K562 (cell line): ENCODE results near the gene RBBP4. TPM values are rescaled to one million over a fixed set of nuclear protein-coding genes. Genes with fewer than 3 reads are reported as not detected.

ENCODE experiments used
- ATAC-seq: fragments of 200-7000 bp; cut with Tn5 transposase; 3 replicates; pipeline ENCODE4 v1.9.1; 2020; ENCODE audit warnings: moderate library complexity
- BruUV-seq: library from RNA; stranded (reverse); fragments of 400-500 nt; replicated peaks from 2 replicates; lab custom pipeline; 2021; lab: Mats Ljungman, UMichigan
- CTCF ChIA-PET: fragments of 300-600 bp; formaldehyde crosslinking; extraction: SDS; loops from one replicate; lab custom pipeline; 2021; ENCODE audit warnings: low intra/inter-chr PET ratio; lab: Yijun Ruan, JAX
- POLR2A ChIA-PET: fragments of 300-600, 350-650 bp; sonication (Branson Sonifier 250); formaldehyde crosslinking; extraction: SDS; loops from one replicate; lab custom pipeline; 2021; ENCODE audit warnings: antibody characterized with exemption, inconsistent platforms; lab: Yijun Ruan, JAX
- DNase-seq, 4 experiments: peaks; one replicate each; pipeline versions ENCODE4 v3.0.0 to v3.0.0-alpha.2; 2011 to 2018; ENCODE audit warnings: low spot score in 3 of 4, mixed read lengths in 3 of 4; ENCODE audit errors: extremely low read depth in 1 of 4
- FAIRE-seq: peaks from 2 replicates; lab custom pipeline; 2011; peaks lifted over from hg19 to GRCh38; lab: Jason Lieb, UNC
- H2AFZ ChIP-seq: 2 replicates; pipeline ENCODE4 v1.6.0; 2011; ENCODE audit warnings: low read depth, low read length, control low read depth, inconsistent platforms
- H3K27ac ChIP-seq: fragments of 200-600 bp; 3 replicates; pipeline ENCODE4 v1.8.0; 2011; ENCODE audit warnings: low read depth, mild to moderate bottlenecking, control low read depth, inconsistent platforms, low read length, moderate library complexity, mixed read lengths; ENCODE audit errors: extremely low read depth
- H3K27me3 ChIP-seq, 2 experiments: fragments of 300-600 bp in 1 of 2; 2 replicates in 1 of 2; 3 replicates in 1 of 2; pipeline versions ENCODE4 v1.6.0 to v1.8.0; 2011; ENCODE audit warnings: inconsistent platforms in 2 of 2, low read length in 2 of 2, mild to moderate bottlenecking in 1 of 2, mixed read lengths in 1 of 2, moderate library complexity in 1 of 2; ENCODE audit not compliant: control insufficient read depth in 2 of 2, insufficient read depth in 2 of 2
- H3K36me3 ChIP-seq: fragments of 300-600 bp; 3 replicates; pipeline ENCODE4 v1.8.0; 2011; ENCODE audit warnings: mild to moderate bottlenecking, low read length, inconsistent platforms; ENCODE audit not compliant: control insufficient read depth, insufficient read depth
- H3K4me1 ChIP-seq, 2 experiments: fragments of 200-600 bp in 1 of 2; replicated peaks in 1 of 2; 2 replicates in 1 of 2; 3 replicates in 1 of 2; pipeline versions ENCODE4 v1.5.1 to v1.8.0; 2011; ENCODE audit warnings: inconsistent platforms in 2 of 2, low read length in 2 of 2, mild to moderate bottlenecking in 1 of 2, mixed read lengths in 1 of 2, moderate library complexity in 1 of 2; ENCODE audit not compliant: control insufficient read depth in 2 of 2, insufficient read depth in 2 of 2
- H3K4me2 ChIP-seq: 2 replicates; pipeline ENCODE4 v1.6.1; 2011; ENCODE audit warnings: low read length, control low read depth, inconsistent platforms, mixed read lengths; ENCODE audit not compliant: insufficient read depth
- H3K4me3 ChIP-seq: fragments of 200-600 bp; sonication (generic), shearing (Covaris generic); 2 replicates; pipeline ENCODE4 v1.5.1; 2016; ENCODE audit warnings: control low read depth, inconsistent platforms
- H3K79me2 ChIP-seq: fragments of 200-600 bp; 3 replicates; pipeline ENCODE4 v1.8.0; 2011; ENCODE audit warnings: low read length, inconsistent platforms; ENCODE audit not compliant: control insufficient read depth, insufficient read depth
- H3K9ac ChIP-seq, 2 experiments: 2 replicates each; pipeline versions ENCODE4 v1.6.0 to v1.6.1; 2011; ENCODE audit warnings: low read depth in 2 of 2, low read length in 2 of 2, control low read depth in 1 of 2, inconsistent platforms in 1 of 2, mild to moderate bottlenecking in 1 of 2, mixed read lengths in 1 of 2; ENCODE audit not compliant: insufficient read depth in 1 of 2
- H3K9me1 ChIP-seq: one replicate; pipeline ENCODE4 v1.6.0; 2011; ENCODE audit warnings: inconsistent platforms, mild to moderate bottlenecking, low read length, moderate library complexity; ENCODE audit not compliant: control insufficient read depth, insufficient read depth
- H3K9me3 ChIP-seq: replicated peaks from 2 replicates; pipeline ENCODE4 v1.5.1; 2011; ENCODE audit warnings: low read depth, low read length, inconsistent platforms; ENCODE audit not compliant: control insufficient read depth, insufficient read depth
- H4K20me1 ChIP-seq: replicated peaks from 2 replicates; pipeline ENCODE4 v1.6.1; 2011; ENCODE audit warnings: low read length, inconsistent platforms, mixed read lengths; ENCODE audit not compliant: control insufficient read depth, insufficient read depth
- CBFA2T3 ChIP-seq: fragments of 450-650 bp; IDR thresholded peaks from 2 replicates; pipeline ENCODE4 v1.6.1; 2017
- EGR1 ChIP-seq: fragments of 450-650 bp; conservative IDR thresholded peaks from 2 replicates; pipeline ENCODE4 v1.6.1; 2017; ENCODE audit warnings: mild to moderate bottlenecking
- FOXA3 ChIP-seq, 2 experiments: fragments of 450-650 bp in 1 of 2; sonication (generic) in 1 of 2; formaldehyde crosslinking; IDR thresholded peaks in 1 of 2; conservative IDR thresholded peaks in 1 of 2; 2 replicates each; pipeline versions ENCODE4 v1.4.0 to v1.8.0; 2020 to 2022; ENCODE audit warnings: mild to moderate bottlenecking in 2 of 2, missing genetic modification reagents in 1 of 2
- GTF2E2 ChIP-seq: fragments of 200-800 bp; sonication (Bioruptor generic); IDR thresholded peaks from 2 replicates; pipeline ENCODE4 v1.6.1; 2016; ENCODE audit warnings: missing genetic modification characterization, missing compliant biosample characterization
- MTA2 ChIP-seq: fragments of 450-650 bp; IDR thresholded peaks from 2 replicates; pipeline ENCODE4 v1.6.1; 2016; ENCODE audit warnings: low read depth
- WGBS: fragments of 100-300 bp; shearing (Covaris generic); methylation state at CpG from one replicate; pipeline ENCODE4 v1.1.6; 2016; ENCODE audit warnings: low coverage, mixed read lengths; ENCODE audit not compliant: insufficient coverage; ENCODE audit errors: missing lambda C conversion rate; 5-methylcytosine and 5-hydroxymethylcytosine counted together
- in situ Hi-C: fragments of 300-500 bp; cut with MboI; formaldehyde crosslinking; loops from 4 replicates; pipeline ENCODE4 v1.15.0; 2018; ENCODE audit warnings: inconsistent platforms, mixed read lengths
- intact Hi-C: fragments of 100-400 bp; cut with micrococcal nuclease; formaldehyde crosslinking; loops from 2 replicates; pipeline ENCODE4 v1.14.2; 2022
- polyA plus RNA-seq, 8 experiments: library from polyadenylated mRNA; depleted of rRNA in 4 of 8; stranded (reverse) in 5 of 8; unstranded in 3 of 8; fragments of >200 nt; fragmentation: Nextera tagmentation in 2 of 8; fragmentation: Illumina TruSeq in 1 of 8; extraction: Ambion mirVana in 2 of 8; extraction: Trizol in 1 of 8; gene quantifications; 2 replicates each; pipeline versions ENCODE4 v1.2.1 to v1.2.3, GENCODE V29; 2011 to 2014; ENCODE audit warnings: inconsistent platforms in 1 of 8, missing spikeins in 1 of 8
- total RNA-seq, 7 experiments: library from RNA; depleted of rRNA in 6 of 7; stranded (reverse); fragments of >200 nt in 6 of 7; fragmentation: Illumina TruSeq in 2 of 7; extraction: Trizol in 2 of 7; gene quantifications; 2 replicates each; pipeline versions ENCODE4 v1.2.1 to v1.2.3, GENCODE V29; 2011 to 2021; ENCODE audit warnings: low replicate concordance in 1 of 7
- TF ChIP-seq, protein P1 (sequence below): sonication (generic); formaldehyde crosslinking; IDR thresholded peaks from 2 replicates; pipeline ENCODE4 v1.8.0; 2022; ENCODE audit warnings: missing genetic modification reagents, mild to moderate bottlenecking, borderline replicate concordance
- TF ChIP-seq, protein P2 (sequence below): sonication (generic); formaldehyde crosslinking; IDR thresholded peaks from 2 replicates; pipeline ENCODE4 v1.9.0; 2022; ENCODE audit warnings: mild to moderate bottlenecking, missing genetic modification reagents
- TF ChIP-seq, protein P3 (sequence below): fragments of 450-650 bp; IDR thresholded peaks from 2 replicates; pipeline ENCODE4 v1.6.1; 2018; ENCODE audit warnings: mild to moderate bottlenecking, low read depth; ENCODE audit not compliant: partially characterized antibody
- TF ChIP-seq, protein P4 (sequence below): sonication (generic); formaldehyde crosslinking; IDR thresholded peaks from 2 replicates; pipeline ENCODE4 v1.5.0; 2020; ENCODE audit warnings: missing genetic modification reagents
- TF ChIP-seq, protein P5 (sequence below), 2 experiments: fragments of 450-650 bp; conservative IDR thresholded peaks; 2 replicates each; pipeline ENCODE4 v1.6.1; 2017; ENCODE audit warnings: mild to moderate bottlenecking in 2 of 2, moderate library complexity in 2 of 2

Gene RBBP4
- total and polyA plus RNA-seq, 9 of the 15 experiments (the other 6 are each of a cell fraction or from before 2014, with no cell fraction given), result 185 to 409 (median 259) TPM

DNA sequence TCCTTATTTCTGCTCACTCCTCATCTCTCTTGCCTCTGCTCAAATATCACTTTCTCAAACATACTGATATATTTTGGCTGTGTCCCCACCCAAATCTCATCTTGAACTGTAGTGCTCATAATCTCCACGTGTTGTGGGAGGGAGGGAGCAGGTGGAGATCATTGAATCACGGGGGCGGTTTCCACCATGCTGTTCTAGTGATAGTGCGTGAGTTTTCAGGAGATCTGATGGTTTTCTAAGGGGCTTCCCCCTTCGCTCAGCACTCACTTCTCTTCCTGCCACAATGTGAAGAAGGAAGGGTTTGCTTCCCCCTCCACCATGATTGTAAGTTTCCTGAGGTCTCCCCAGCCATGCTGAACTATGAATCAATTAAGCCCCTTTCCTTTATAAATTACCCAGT, 27.2 kb upstream of the RBBP4 start:
- POLR2A ChIA-PET, result no interaction called here
- BruUV-seq, result no TSS peak
- no peaks in the 10 kb centered on the region; the same call in 1 of the 2 replicates for H4K20me1 ChIP-seq
- H3K9me3 ChIP-seq, result no peaks in the 10 kb centered on the region
- no peak for FAIRE-seq
- ATAC-seq, result peak; percentile 27; the same call in 1 of the 3 replicates
- H2AFZ ChIP-seq, result no peak overlapping the region
- TF ChIP-seq, protein P1, sequence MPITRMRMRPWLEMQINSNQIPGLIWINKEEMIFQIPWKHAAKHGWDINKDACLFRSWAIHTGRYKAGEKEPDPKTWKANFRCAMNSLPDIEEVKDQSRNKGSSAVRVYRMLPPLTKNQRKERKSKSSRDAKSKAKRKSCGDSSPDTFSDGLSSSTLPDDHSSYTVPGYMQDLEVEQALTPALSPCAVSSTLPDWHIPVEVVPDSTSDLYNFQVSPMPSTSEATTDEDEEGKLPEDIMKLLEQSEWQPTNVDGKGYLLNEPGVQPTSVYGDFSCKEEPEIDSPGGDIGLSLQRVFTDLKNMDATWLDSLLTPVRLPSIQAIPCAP (CRISPR knock-in tag), result no peak
- peak; percentile 27; the same call in 1 of the 2 replicates for TF ChIP-seq EGR1
- TF ChIP-seq, protein P2, sequence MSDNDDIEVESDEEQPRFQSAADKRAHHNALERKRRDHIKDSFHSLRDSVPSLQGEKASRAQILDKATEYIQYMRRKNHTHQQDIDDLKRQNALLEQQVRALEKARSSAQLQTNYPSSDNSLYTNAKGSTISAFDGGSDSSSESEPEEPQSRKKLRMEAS, result 0 out of 2 replicates have a peak, but pooled peaks have one; percentile 24
- TF ChIP-seq CBFA2T3, result peak; percentile 18; the same call in 1 of the 2 replicates
- no peaks in the 10 kb centered on the region for H3K27me3 ChIP-seq
- in situ Hi-C loops, result no loop called here
- WGBS, result 33% methylated on average over 5 of the region's 5 CpGs
- H3K9me1 ChIP-seq, result no peaks in the 10 kb centered on the region
- H3K36me3 ChIP-seq, result peaks cover 44% of the 10 kb centered on the region; the same call in 1 of the 3 replicates
- CTCF ChIA-PET, result no interaction called here
- no peak for DNase-seq
- no peaks in the 10 kb centered on the region; a peak in 1 of 5 replicates for H3K4me1 ChIP-seq
- H3K27ac ChIP-seq, result no peak overlapping the region
- H3K4me3 ChIP-seq, result no peak overlapping the region
- no peaks in the 10 kb centered on the region for H3K79me2 ChIP-seq
- no peak overlapping the region for H3K4me2 ChIP-seq
- intact Hi-C loops, result loop anchor here (2.0 to 5.0 kb wide), 2 partner anchors 101 to 175 kb away; no protein-coding TSS in a partner anchor
- no peak overlapping the region for H3K9ac ChIP-seq

DNA sequence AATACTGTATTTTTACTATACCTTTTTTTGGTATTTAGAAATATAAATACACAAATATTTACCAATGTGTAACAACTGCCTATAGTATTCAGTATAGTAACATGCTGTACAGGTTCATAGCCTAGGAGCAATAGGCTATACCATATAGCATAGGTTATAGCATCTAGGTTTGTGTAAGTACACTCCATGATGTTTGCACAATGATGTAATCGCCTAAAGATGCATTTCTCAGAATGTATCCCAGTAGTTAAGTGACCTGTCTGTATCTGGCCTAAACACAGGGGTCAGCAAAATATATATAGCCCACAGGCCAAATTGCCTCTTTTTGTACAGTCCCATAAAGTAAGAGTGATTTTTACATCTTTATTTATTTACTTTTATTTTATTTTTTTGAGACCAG, 24.8 kb upstream of the RBBP4 start:
- no peaks in the 10 kb centered on the region for H3K9me1 ChIP-seq
- H3K9ac ChIP-seq, result no peak overlapping the region
- H4K20me1 ChIP-seq, result no peaks in the 10 kb centered on the region; the same call in 1 of the 2 replicates
- in situ Hi-C loops (no loop called here), intact Hi-C loops (no loop called here)
- H3K4me2 ChIP-seq, result no peak overlapping the region
- H3K36me3 ChIP-seq, result peaks cover 43% of the 10 kb centered on the region; the same call in 1 of the 3 replicates
- ATAC-seq (no peak), FAIRE-seq (no peak), DNase-seq (no peak)
- ChIA-PET POLR2A (interaction anchor here (1.5 kb wide), 1 partner anchor 25 kb away, joined by 3 read pairs; the partner anchor contains the start of genes RBBP4 and ZBTB8OS), CTCF (no interaction called here)
- 70% methylated on average over 1 of the region's 1 CpG for WGBS
- no peaks in the 10 kb centered on the region for H3K4me1 ChIP-seq
- no peaks in the 10 kb centered on the region for H3K27me3 ChIP-seq
- no peaks in the 10 kb centered on the region for H3K79me2 ChIP-seq
- no TSS peak for BruUV-seq
- H3K4me3 ChIP-seq, result no peak overlapping the region
- H2AFZ ChIP-seq, result no peak overlapping the region
- H3K9me3 ChIP-seq, result no peaks in the 10 kb centered on the region
- H3K27ac ChIP-seq, result no peak overlapping the region
- TF ChIP-seq GTF2E2 (tag), result no peak
- TF ChIP-seq FOXA3 (CRISPR knock-in tag; conservative IDR thresholded peaks at IDR 0.05 in 1 of 2, IDR thresholded peaks at IDR 0.05 in 1 of 2), result peak; percentile 43 to 67; a peak in 3 of 4 replicates
- no peak for TF ChIP-seq MTA2
- TF ChIP-seq, protein P3, sequence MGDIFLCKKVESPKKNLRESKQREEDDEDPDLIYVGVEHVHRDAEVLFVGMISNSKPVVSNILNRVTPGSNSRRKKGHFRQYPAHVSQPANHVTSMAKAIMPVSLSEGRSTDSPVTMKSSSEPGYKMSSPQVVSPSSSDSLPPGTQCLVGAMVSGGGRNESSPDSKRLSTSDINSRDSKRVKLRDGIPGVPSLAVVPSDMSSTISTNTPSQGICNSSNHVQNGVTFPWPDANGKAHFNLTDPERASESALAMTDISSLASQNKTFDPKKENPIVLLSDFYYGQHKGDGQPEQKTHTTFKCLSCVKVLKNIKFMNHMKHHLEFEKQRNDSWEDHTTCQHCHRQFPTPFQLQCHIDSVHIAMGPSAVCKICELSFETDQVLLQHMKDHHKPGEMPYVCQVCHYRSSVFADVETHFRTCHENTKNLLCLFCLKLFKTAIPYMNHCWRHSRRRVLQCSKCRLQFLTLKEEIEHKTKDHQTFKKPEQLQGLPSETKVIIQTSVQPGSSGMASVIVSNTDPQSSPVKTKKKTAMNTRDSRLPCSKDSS, result no peak
- TF ChIP-seq, protein P4, sequence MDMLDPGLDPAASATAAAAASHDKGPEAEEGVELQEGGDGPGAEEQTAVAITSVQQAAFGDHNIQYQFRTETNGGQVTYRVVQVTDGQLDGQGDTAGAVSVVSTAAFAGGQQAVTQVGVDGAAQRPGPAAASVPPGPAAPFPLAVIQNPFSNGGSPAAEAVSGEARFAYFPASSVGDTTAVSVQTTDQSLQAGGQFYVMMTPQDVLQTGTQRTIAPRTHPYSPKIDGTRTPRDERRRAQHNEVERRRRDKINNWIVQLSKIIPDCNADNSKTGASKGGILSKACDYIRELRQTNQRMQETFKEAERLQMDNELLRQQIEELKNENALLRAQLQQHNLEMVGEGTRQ (CRISPR knock-in tag), result no peak
- TF ChIP-seq, protein P5, sequence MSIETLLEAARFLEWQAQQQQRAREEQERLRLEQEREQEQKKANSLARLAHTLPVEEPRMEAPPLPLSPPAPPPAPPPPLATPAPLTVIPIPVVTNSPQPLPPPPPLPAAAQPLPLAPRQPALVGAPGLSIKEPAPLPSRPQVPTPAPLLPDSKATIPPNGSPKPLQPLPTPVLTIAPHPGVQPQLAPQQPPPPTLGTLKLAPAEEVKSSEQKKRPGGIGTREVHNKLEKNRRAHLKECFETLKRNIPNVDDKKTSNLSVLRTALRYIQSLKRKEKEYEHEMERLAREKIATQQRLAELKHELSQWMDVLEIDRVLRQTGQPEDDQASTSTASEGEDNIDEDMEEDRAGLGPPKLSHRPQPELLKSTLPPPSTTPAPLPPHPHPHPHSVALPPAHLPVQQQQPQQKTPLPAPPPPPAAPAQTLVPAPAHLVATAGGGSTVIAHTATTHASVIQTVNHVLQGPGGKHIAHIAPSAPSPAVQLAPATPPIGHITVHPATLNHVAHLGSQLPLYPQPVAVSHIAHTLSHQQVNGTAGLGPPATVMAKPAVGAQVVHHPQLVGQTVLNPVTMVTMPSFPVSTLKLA (conservative IDR thresholded peaks at IDR 0.05), result no peak
